ENCODE results near the gene SPEF1. TPM values are rescaled to one million over a fixed set of nuclear protein-coding genes. Genes with fewer than 3 reads are reported as not detected.

Gene SPEF1
- total and polyA plus RNA-seq, 2 of the 13 experiments (the other 11 are each of a cell fraction or from before 2014, with no cell fraction given): 0.11 to 0.27 TPM

GRCh38 chr20:3728354-3728753, 52.9 kb downstream of the SPEF1 start (continued):
- TF ChIP-seq, protein P1, sequence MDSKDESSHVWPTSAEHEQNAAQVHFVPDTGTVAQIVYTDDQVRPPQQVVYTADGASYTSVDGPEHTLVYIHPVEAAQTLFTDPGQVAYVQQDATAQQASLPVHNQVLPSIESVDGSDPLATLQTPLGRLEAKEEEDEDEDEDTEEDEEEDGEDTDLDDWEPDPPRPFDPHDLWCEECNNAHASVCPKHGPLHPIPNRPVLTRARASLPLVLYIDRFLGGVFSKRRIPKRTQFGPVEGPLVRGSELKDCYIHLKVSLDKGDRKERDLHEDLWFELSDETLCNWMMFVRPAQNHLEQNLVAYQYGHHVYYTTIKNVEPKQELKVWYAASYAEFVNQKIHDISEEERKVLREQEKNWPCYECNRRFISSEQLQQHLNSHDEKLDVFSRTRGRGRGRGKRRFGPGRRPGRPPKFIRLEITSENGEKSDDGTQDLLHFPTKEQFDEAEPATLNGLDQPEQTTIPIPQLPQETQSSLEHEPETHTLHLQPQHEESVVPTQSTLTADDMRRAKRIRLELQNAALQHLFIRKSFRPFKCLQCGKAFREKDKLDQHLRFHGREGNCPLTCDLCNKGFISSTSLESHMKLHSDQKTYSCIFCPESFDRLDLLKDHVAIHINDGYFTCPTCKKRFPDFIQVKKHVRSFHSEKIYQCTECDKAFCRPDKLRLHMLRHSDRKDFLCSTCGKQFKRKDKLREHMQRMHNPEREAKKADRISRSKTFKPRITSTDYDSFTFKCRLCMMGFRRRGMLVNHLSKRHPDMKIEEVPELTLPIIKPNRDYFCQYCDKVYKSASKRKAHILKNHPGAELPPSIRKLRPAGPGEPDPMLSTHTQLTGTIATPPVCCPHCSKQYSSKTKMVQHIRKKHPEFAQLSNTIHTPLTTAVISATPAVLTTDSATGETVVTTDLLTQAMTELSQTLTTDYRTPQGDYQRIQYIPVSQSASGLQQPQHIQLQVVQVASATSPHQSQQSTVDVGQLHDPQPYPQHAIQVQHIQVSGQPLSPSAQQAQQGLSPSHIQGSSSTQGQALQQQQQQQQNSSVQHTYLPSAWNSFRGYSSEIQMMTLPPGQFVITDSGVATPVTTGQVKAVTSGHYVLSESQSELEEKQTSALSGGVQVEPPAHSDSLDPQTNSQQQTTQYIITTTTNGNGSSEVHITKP (CRISPR knock-in tag; IDR thresholded peaks at IDR 0.05; ENCODE audit: low read depth): no peak
- TF ChIP-seq SYNCRIP (IDR thresholded peaks at IDR 0.05; ENCODE audit: insufficient read depth, low read depth, low read length): no peak

Other genes with a start within 250 kb of the SPEF1 start
- not detected in 2 replicates for gene GFRA4, start 118.0 kb downstream of the SPEF1 start, total RNA-seq (2016; rRNA removed; fragmentation: Illumina TruSeq; extraction: Trizol)
- gene GFRA4, start 118.0 kb downstream of the SPEF1 start, polyA plus RNA-seq (2011; rRNA removed): not detected in 2 replicates
- gene ADAM33, start 99.4 kb downstream of the SPEF1 start, total RNA-seq (2016; rRNA removed; fragmentation: Illumina TruSeq; extraction: Trizol): not detected in 2 replicates
- gene ADAM33, start 99.4 kb downstream of the SPEF1 start, polyA plus RNA-seq (2011; rRNA removed): not detected in 2 replicates
- not detected in 2 replicates for gene SIGLEC1, start 68.8 kb downstream of the SPEF1 start, total RNA-seq (2016; rRNA removed; fragmentation: Illumina TruSeq; extraction: Trizol)
- gene SIGLEC1, start 68.8 kb downstream of the SPEF1 start, polyA plus RNA-seq (2011; rRNA removed): 0.01 TPM in 1 of 2 replicates, not detected in the other
- not detected in 2 replicates for gene HSPA12B, start 48.8 kb downstream of the SPEF1 start, total RNA-seq (2016; rRNA removed; fragmentation: Illumina TruSeq; extraction: Trizol)
- 0.01 TPM in 2 replicates for gene HSPA12B, start 48.8 kb downstream of the SPEF1 start, polyA plus RNA-seq (2011; rRNA removed)
- gene ADISSP, start 13.7 kb downstream of the SPEF1 start, total RNA-seq (2016; rRNA removed; fragmentation: Illumina TruSeq; extraction: Trizol): 70.0 and 90.6 TPM in 2 replicates
- 38.3 and 51.7 TPM in 2 replicates for gene ADISSP, start 13.7 kb downstream of the SPEF1 start, polyA plus RNA-seq (2011; rRNA removed)
- gene CENPB, start 5.3 kb upstream of the SPEF1 start, total RNA-seq (2016; rRNA removed; fragmentation: Illumina TruSeq; extraction: Trizol): 42.9 and 54.5 TPM in 2 replicates
- gene CENPB, start 5.3 kb upstream of the SPEF1 start, polyA plus RNA-seq (2011; rRNA removed): 10.4 and 15.6 TPM in 2 replicates
- gene CDC25B, start 14.9 kb upstream of the SPEF1 start, total RNA-seq (2016; rRNA removed; fragmentation: Illumina TruSeq; extraction: Trizol): 14.5 and 19.3 TPM in 2 replicates
- gene CDC25B, start 14.9 kb upstream of the SPEF1 start, polyA plus RNA-seq (2011; rRNA removed): 14.3 and 19.4 TPM in 2 replicates
- 23.2 and 23.7 TPM in 2 replicates for gene AP5S1, start 39.1 kb upstream of the SPEF1 start, total RNA-seq (2016; rRNA removed; fragmentation: Illumina TruSeq; extraction: Trizol)
- gene AP5S1, start 39.1 kb upstream of the SPEF1 start, polyA plus RNA-seq (2011; rRNA removed): 7.9 and 9.1 TPM in 2 replicates
- 36.6 and 44.4 TPM in 2 replicates for gene MAVS, start 65.4 kb upstream of the SPEF1 start, total RNA-seq (2016; rRNA removed; fragmentation: Illumina TruSeq; extraction: Trizol)
- gene MAVS, start 65.4 kb upstream of the SPEF1 start, polyA plus RNA-seq (2011; rRNA removed): 27.3 and 27.8 TPM in 2 replicates
- 123 and 127 TPM in 2 replicates for gene PANK2, start 107.9 kb upstream of the SPEF1 start, total RNA-seq (2016; rRNA removed; fragmentation: Illumina TruSeq; extraction: Trizol)
- gene PANK2, start 107.9 kb upstream of the SPEF1 start, polyA plus RNA-seq (2011; rRNA removed): 31.2 and 39.2 TPM in 2 replicates
- gene RNF24, start 234.1 kb upstream of the SPEF1 start, total RNA-seq (2016; rRNA removed; fragmentation: Illumina TruSeq; extraction: Trizol): 2.4 and 2.9 TPM in 2 replicates
- 10.4 TPM in 2 replicates for gene RNF24, start 234.1 kb upstream of the SPEF1 start, polyA plus RNA-seq (2011; rRNA removed)